Measurements from ENCODE around the gene ZNF771.
"Not testable (repeated sequence)": the region's sequence is repeated elsewhere in the genome, so short reads cannot be mapped to it uniquely, and the experiment has no call there.

ZNF771 gene

GRCh38 chr16:30445149-30445407 is 37.7 kb downstream of the ZNF771 start:
- Histone ChIP-seq H3K4me1 (ENCODE audit: control insufficient read depth, insufficient read depth, low read length) (peaks cover 25% of the 10 kb centered on the region), H3K9me3 (ENCODE audit: control insufficient read depth, low read length) (no peaks in the 10 kb centered on the region)

DNA sequence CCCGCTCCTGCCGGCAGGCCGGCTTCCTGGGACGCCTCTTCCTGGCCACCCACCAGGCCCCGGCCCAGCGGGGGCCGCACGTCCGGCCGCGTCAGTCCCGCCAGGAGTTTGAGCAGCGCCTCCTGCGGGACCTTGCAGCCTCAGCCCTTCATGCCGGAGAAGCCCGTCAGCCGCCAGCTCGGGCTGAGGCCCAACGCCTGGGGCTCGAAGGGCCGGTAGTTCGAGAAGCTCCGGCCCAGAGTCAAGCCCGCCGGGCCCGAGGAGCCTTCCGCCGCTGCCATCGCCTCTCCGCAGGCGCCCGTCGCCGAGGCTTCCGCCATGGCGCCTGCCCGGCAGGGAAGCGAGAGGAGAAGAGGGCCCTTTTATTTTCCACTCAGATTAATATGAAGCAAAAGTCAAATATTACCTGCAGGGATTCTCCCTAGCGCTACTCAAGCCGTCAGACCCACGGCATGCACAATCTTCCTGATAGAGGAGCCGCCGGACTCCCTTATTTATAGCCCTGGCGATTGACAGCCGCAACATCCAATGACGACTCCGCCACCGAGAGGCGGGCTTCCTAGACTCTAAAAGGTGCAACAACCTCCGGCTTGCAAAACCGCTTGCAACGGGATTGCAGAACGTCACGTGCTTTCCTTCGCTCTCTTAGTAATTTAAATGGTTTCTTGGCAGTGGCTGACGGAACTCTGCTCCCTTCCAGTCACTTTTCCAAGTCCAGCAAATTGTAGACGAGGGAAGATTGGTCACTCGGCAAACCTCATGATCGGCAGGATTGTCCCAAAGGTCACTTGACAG is 38.2 kb downstream of the ZNF771 start, which contains the start of gene SEPHS2:
Gene SEPHS2, minus strand, starts transcription at position 467 of the 795 bp plus-strand sequence. Its CDS starts 147 bp downstream, at position 320.
- peak; percentile 98 for DNase-seq (ENCODE audit: low read depth)
- no peaks in the 10 kb centered on the region for H3K9me3 ChIP-seq (ENCODE audit: control insufficient read depth, low read length)
- H3K9ac ChIP-seq (ENCODE audit: low read length): peak within 1 kb of the TSS; percentile 98
- peak within 1 kb of the TSS; percentile 91 for H3K4me3 ChIP-seq (ENCODE audit: low read length)
- peaks cover 25% of the 10 kb centered on the region for H3K4me1 ChIP-seq (ENCODE audit: control insufficient read depth, insufficient read depth, low read length)
- peaks cover 15% of the 10 kb centered on the region for H3K36me3 ChIP-seq (ENCODE audit: control insufficient read depth, insufficient read depth, low read length, severe bottlenecking)
- no peaks in the 10 kb centered on the region for H3K27me3 ChIP-seq (replicated peaks; ENCODE audit: control insufficient read depth, insufficient read depth, low read length)

More at GRCh38 chr16:30445149-30445407, 37.7 kb downstream of the ZNF771 start:
- H3K27me3 ChIP-seq (replicated peaks; ENCODE audit: control insufficient read depth, insufficient read depth, low read length): no peaks in the 10 kb centered on the region
- H3K36me3 ChIP-seq (ENCODE audit: control insufficient read depth, insufficient read depth, low read length, severe bottlenecking): peaks cover 15% of the 10 kb centered on the region
- H3K9ac ChIP-seq (ENCODE audit: low read length): peak overlapping the region; percentile 98
- no peak for DNase-seq (ENCODE audit: low read depth)
- H3K4me3 ChIP-seq (ENCODE audit: low read length): peak overlapping the region; percentile 91

DNA sequence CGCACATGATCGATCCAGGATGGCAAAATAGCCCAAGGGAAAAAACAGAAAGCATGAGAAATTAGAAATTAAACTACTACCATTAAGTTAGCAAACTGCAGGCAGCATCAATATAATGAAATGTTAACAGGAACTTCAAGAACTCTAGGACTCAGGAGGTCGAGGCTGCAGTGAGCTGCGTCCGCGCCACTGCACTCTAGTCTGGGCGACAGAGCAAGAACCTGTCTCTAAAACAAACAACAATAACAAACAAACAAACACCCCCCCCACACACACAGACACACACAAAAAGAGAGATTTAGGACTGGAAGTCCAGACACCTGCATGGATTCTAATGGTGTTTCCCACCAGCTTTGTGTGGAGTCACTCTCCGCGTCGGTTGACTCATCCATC is 38.8 kb downstream of the ZNF771 start:
- no peaks in the 10 kb centered on the region for H3K27me3 ChIP-seq (replicated peaks; ENCODE audit: control insufficient read depth, insufficient read depth, low read length)
- H3K9ac ChIP-seq (ENCODE audit: low read length): peak overlapping the region; percentile 98
- H3K9me3 ChIP-seq (ENCODE audit: control insufficient read depth, low read length): no peaks in the 10 kb centered on the region
- peaks cover 25% of the 10 kb centered on the region for H3K4me1 ChIP-seq (ENCODE audit: control insufficient read depth, insufficient read depth, low read length)
- peak overlapping the region; percentile 91 for H3K4me3 ChIP-seq (ENCODE audit: low read length)
- H3K36me3 ChIP-seq (ENCODE audit: control insufficient read depth, insufficient read depth, low read length, severe bottlenecking): peaks cover 15% of the 10 kb centered on the region
- no peak for DNase-seq (ENCODE audit: low read depth)

DNA sequence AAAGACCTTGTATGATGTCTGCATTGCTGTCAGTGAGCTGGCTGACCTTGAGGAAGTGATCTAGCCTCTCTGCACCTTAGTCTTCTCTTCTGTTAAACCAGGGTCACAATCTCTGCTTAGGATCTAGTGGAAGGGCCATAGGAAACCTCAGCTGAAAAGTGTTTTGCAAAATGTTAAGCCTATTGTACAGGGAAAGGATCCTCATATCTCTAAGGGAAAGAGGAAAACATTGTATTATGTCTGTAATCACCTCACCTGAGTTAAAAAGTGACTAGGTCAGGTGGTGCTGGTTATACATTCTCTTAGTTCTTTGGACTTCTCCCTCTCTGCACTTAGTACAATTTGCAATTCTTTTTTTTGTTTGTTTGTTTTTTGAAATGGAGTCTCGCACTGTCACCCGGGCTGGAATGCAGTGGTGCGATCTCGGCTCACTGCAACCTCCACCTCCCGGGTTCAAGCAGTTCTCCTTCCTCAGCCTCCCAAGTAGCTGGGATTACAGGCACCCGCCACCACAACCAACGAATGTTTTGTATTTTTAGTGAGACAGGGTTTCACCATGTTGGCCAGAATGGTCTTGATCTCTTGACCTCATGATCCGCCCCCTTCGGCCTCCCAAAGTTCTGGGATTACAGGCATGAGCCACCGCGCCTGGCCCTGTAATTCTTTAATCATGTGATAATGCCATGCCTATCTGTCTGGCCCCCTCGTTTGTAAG is 40.3 kb downstream of the ZNF771 start:
- no peak for DNase-seq (ENCODE audit: low read depth)
- Histone ChIP-seq H3K36me3 (ENCODE audit: control insufficient read depth, insufficient read depth, low read length, severe bottlenecking) (peaks cover 15% of the 10 kb centered on the region), H3K4me3 (ENCODE audit: low read length) (no peak overlapping the region), H3K9me3 (ENCODE audit: control insufficient read depth, low read length) (no peaks in the 10 kb centered on the region), H3K27me3 (replicated peaks; ENCODE audit: control insufficient read depth, insufficient read depth, low read length) (no peaks in the 10 kb centered on the region), H3K9ac (ENCODE audit: low read length) (no peak overlapping the region), H3K4me1 (ENCODE audit: control insufficient read depth, insufficient read depth, low read length) (peaks cover 25% of the 10 kb centered on the region)

DNA sequence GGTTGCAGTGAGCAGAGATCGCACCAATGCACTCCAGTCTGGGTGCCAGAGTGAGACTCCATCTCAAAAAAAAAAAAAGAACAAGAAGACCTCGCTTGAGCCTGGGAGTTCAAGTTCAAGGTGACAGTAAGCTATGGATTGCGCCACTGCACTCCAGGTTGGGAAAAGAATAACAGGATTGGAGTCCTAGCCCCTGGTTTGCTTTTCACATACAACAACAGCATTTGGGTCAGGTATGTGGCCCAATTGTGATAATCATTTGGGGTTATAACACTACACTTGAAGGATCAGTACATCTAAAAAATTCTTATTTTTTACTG is 41.7 kb downstream of the ZNF771 start:
- H3K27me3 ChIP-seq (replicated peaks; ENCODE audit: control insufficient read depth, insufficient read depth, low read length): no peaks in the 10 kb centered on the region
- no peak for DNase-seq (ENCODE audit: low read depth)

DNA sequence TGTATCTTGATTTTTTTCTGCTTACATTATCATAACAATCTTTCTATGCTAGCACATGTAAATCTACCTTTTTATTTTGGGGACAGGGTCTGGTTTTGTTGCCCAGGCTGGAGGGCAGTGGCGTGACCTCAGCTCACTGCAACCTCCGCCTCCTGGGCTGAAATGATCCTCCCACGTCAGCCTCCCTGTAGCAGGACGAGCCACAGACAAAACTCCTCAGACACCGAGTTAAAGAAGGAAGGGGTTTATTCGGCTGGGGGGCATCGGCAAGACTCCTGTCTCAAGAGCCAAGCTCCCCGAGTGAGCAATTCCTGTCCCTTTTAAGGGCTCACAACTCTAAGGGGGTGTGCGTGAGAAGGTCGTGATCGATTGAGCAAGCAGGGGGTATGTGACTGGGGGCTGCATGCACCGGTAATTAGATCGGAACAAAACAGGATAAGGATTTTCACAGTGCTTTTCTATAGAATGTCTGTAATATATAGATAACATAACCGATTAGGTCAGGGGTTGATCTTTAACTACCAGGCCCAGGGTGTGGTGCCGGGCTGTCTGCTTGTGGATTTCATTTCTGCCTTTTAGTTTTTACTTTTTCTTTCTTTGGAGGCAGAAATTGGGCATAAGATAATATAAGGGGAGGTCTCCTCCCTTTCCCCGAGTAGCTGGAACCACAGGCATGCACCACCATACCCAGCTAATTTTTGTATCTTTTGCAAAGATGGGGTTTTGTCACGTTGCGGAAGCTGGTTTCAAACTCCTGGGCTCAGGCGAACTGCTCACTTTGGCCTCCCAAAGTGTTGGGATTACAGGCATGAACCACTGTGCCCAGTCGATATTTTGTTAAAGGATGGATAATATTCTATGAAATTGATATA is 45.5 kb downstream of the ZNF771 start:
- H3K36me3 ChIP-seq (ENCODE audit: control insufficient read depth, insufficient read depth, low read length, severe bottlenecking); DNase-seq (ENCODE audit: low read depth); H3K9me3 ChIP-seq (ENCODE audit: control insufficient read depth, low read length); H3K4me1 ChIP-seq (ENCODE audit: control insufficient read depth, insufficient read depth, low read length); H3K4me3 ChIP-seq (ENCODE audit: low read length); H3K27me3 ChIP-seq (replicated peaks; ENCODE audit: control insufficient read depth, insufficient read depth, low read length); H3K9ac ChIP-seq (ENCODE audit: low read length): not testable (repeated sequence)

More for the DNA sequence above, 41.7 kb downstream of the ZNF771 start:
- no peak overlapping the region for H3K4me3 ChIP-seq (ENCODE audit: low read length)
- no peaks in the 10 kb centered on the region for H3K9me3 ChIP-seq (ENCODE audit: control insufficient read depth, low read length)
- peaks cover 3% of the 10 kb centered on the region for H3K36me3 ChIP-seq (ENCODE audit: control insufficient read depth, insufficient read depth, low read length, severe bottlenecking)
- H3K4me1 ChIP-seq (ENCODE audit: control insufficient read depth, insufficient read depth, low read length): peaks cover 15% of the 10 kb centered on the region
- H3K9ac ChIP-seq (ENCODE audit: low read length): no peak overlapping the region

DNA sequence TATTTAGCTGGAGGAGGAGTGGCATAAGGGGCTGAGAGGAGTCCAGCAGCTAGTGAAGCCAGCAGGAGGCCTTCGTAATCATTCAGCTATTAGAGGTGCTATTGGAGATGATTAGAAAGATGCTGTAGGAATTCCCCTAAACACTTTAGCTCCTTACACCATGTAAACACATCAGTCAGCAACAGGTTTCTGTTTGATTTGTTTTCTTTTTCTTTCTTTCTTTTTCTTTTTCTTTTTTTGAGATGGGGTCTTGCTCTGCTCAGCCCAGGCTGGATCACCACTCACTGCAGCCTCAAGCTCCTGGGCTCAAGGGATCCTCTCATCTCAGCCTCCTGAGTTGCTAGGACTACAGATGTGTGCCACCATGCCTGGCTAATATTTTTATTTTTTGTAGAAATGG is 48.9 kb downstream of the ZNF771 start:
- Histone ChIP-seq H3K27me3 (replicated peaks; ENCODE audit: control insufficient read depth, insufficient read depth, low read length) (peaks cover 4% of the 10 kb centered on the region), H3K4me1 (ENCODE audit: control insufficient read depth, insufficient read depth, low read length) (no peaks in the 10 kb centered on the region), H3K9ac (ENCODE audit: low read length) (no peak overlapping the region), H3K9me3 (ENCODE audit: control insufficient read depth, low read length) (no peaks in the 10 kb centered on the region), H3K36me3 (ENCODE audit: control insufficient read depth, insufficient read depth, low read length, severe bottlenecking) (no peaks in the 10 kb centered on the region), H3K4me3 (ENCODE audit: low read length) (no peak overlapping the region)
- no peak for DNase-seq (ENCODE audit: low read depth)

DNA sequence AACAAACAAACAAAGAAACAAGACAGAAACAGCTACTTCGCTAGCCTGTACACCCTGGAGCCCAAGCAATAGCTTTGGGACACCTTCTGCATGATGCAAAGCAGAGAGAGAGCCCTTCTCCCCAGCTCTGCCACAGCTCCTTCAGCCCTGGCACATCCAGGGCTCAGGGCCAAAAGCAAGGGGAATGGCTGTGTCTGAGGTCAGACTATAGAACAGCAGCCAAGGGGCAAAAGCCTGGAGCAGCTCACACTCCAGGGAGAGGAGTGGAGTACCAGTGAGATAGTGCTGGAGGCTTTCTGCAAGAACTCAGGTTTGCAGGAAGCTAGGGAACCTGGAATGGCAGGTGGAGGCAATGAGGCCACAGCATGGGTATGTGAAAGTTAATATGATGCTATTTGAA is 49.9 kb downstream of the ZNF771 start:
- Histone ChIP-seq H3K9ac (ENCODE audit: low read length) (no peak overlapping the region), H3K9me3 (ENCODE audit: control insufficient read depth, low read length) (no peaks in the 10 kb centered on the region), H3K4me1 (ENCODE audit: control insufficient read depth, insufficient read depth, low read length) (no peaks in the 10 kb centered on the region), H3K4me3 (ENCODE audit: low read length) (no peak overlapping the region), H3K27me3 (replicated peaks; ENCODE audit: control insufficient read depth, insufficient read depth, low read length) (peaks cover 4% of the 10 kb centered on the region), H3K36me3 (ENCODE audit: control insufficient read depth, insufficient read depth, low read length, severe bottlenecking) (no peaks in the 10 kb centered on the region)
- no peak for DNase-seq (ENCODE audit: low read depth)

DNA sequence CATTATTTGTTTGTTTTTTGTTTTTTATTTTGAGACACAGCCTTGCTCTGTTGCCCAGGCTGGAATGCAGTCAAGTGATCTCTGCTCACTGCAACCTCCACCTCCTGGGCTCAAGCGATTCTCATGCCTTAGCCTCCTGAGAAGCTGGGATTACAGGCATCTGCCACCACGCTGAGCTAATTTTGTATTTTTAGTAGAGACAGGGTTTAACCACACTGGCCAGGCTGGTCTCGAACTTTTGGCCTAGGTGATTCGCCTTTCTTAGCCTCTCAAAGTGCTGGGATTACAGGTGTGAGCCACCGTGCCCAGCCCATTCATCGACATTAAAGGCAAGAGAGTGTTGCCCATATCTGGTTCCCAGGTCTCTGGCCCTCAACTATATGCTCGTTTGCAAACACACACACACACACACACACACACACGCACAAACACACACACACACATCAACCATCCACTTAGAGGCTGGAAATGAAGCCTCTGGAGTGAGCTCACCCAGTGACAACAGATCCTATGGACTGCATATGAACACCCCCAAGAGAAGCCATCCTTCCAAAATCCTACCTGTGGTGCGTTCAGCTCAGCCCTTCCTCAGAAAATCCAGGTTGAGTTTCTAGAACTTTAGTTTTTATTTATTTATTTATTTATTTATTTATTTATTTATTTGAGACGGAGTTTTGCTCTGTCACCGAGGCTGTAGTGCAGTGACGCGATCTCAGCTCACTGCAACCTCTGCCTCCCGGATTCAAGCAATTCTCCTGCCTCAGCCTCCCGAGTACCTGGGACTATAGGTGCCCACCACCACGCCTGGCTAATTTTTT is 50.5 kb downstream of the ZNF771 start:
- DNase-seq (ENCODE audit: low read depth): no peak
- H3K27me3 ChIP-seq (replicated peaks; ENCODE audit: control insufficient read depth, insufficient read depth, low read length): peaks cover 4% of the 10 kb centered on the region
- H3K36me3 ChIP-seq (ENCODE audit: control insufficient read depth, insufficient read depth, low read length, severe bottlenecking): no peaks in the 10 kb centered on the region
- no peaks in the 10 kb centered on the region for H3K9me3 ChIP-seq (ENCODE audit: control insufficient read depth, low read length)
- H3K4me1 ChIP-seq (ENCODE audit: control insufficient read depth, insufficient read depth, low read length): no peaks in the 10 kb centered on the region
- H3K4me3 ChIP-seq (ENCODE audit: low read length): no peak overlapping the region
- no peak overlapping the region for H3K9ac ChIP-seq (ENCODE audit: low read length)

DNA sequence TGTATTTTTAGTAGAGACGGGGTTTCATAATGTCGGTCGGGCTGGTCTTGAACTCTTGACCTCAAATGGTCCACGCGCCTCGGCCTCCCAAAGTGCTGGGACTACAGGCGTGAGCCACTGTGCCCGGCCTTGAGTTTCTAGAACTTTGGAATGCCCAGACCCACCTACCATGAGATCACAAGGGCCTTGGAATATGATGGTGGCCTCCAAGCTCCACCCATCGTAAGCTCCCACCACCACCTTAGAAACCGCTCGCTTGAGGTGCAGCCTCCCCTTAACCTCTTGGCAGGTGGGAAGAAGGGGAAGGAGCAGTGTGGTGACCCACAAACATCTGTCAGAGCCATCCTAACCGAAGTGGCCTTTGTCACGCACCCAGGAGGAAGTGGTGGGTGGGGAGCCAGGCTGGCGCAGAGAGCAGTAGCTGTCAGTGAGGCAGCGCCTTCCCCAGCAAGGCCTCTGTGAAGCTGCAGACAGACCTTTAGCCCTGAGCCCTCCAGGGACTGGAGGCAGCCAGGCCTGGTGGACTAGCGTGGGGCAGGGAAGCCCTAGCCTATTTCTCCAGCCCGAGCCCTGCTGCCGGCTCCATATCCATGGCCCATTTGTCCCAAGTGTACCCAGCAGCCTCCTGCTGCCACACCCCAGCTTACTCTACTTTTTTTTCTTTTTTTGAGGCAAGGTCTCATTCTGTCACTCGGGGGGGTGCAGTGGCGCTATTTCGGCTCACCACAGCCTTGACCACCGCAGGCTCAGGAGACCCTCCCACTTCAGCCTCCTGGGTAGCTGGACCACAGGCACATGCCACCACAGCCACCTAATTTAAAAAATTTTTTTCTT is 51.4 kb downstream of the ZNF771 start:
- Histone ChIP-seq H3K9ac (ENCODE audit: low read length) (no peak overlapping the region), H3K9me3 (ENCODE audit: control insufficient read depth, low read length) (no peaks in the 10 kb centered on the region), H3K36me3 (ENCODE audit: control insufficient read depth, insufficient read depth, low read length, severe bottlenecking) (no peaks in the 10 kb centered on the region), H3K4me3 (ENCODE audit: low read length) (no peak overlapping the region), H3K4me1 (ENCODE audit: control insufficient read depth, insufficient read depth, low read length) (no peaks in the 10 kb centered on the region), H3K27me3 (replicated peaks; ENCODE audit: control insufficient read depth, insufficient read depth, low read length) (peaks cover 4% of the 10 kb centered on the region)
- no peak for DNase-seq (ENCODE audit: low read depth)
